Measurements from ENCODE around the gene RASGRP1. TPM values are rescaled to one million over a fixed set of nuclear protein-coding genes. Genes with fewer than 3 reads are reported as not detected.

The RASGRP1 gene
- total RNA-seq, 2 experiments from 2014 or later = 200 to 208 TPM

DNA sequence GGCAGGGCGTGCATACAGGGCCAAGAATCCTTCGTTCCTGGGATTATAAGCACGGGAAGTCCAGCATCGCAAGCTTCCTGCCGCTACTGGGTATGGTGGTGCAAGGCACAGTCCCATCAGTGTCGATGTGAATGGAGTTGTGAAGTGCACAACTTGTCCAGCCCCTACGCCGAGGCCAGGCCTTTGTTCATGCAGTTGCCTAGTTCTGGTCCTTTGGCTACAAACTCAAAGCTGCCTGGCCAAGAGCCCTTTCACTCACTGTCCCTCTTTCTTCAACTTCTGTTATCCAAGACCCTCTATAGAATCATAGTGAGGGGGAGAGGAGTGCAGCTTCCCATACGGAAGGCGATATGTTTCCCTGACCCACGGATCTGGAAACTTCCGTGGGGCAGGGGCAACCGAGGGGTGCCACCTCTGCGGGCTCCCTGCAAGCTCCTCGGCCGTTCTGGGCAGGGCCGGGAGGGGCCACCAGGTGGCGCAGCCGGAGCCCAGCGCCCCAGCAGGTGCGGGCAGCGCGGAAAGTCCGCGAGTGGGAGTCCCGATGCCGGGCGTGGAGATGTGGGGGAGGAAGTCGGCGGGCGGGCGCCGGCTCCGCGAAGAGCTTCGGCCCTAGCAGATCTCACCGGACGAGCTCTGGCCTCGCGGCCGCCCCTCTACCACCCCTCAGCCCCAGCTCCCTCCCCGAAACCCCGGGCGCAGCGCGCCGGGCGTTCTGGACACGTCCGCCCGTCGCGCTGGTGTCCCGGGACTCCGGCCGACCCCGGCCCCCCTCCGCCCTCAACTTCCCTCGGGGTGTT is 693 bp downstream of the RASGRP1 start:
- Mint-ChIP-seq H3K27me3 (no peaks in the 10 kb centered on the region), H3K36me3 (ENCODE audit: low read depth) (peaks cover 64% of the 10 kb centered on the region), H3K4me1 (peaks cover 52% of the 10 kb centered on the region), H3K4me3 (peak overlapping the region; percentile 92), H3K27ac (peak overlapping the region; percentile 92), H3K9me3 (peaks cover 9% of the 10 kb centered on the region)
- DNase-seq = peak; percentile 89
- ChIA-PET POLR2A (interaction anchor here (0.7 to 12.0 kb wide), 44 partner anchors 10 to 1061 kb away, joined by 3 to 1063 read pairs (median 6); partner anchors contain the start of gene FAM98B), CTCF (interaction anchor here (0.7 to 12.8 kb wide), 35 partner anchors 8 to 139 kb away, joined by 3 to 731 read pairs (median 6); partner anchors contain the start of gene FAM98B)

DNA sequence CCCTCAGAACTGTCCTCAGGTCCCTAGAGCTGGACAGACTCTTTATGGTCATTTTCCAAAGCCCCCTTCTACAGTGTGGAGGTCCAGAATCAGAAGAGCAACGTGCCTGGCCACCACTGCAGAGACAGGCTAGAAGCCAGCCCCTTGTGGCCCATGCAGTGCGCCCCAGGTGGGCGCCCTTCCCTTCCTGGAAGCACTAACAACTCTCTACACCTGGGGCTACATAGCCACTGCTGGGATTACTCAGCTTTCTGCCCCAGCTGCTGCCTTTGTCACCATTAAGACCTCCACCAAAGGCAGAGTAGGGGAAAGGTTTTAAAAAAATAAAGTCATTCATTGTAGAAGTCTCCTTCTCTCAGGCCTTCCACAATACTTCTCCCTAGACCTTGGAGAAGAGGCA is 2.3 kb downstream of the RASGRP1 start:
- CTCF ChIA-PET = interaction anchor here (1.2 to 12.8 kb wide), 6 partner anchors 16 to 130 kb away, joined by 3 to 731 read pairs (median 106); no protein-coding TSS in a partner anchor
- Mint-ChIP-seq H3K27me3 (no peaks in the 10 kb centered on the region), H3K36me3 (ENCODE audit: low read depth) (peaks cover 67% of the 10 kb centered on the region)

DNA sequence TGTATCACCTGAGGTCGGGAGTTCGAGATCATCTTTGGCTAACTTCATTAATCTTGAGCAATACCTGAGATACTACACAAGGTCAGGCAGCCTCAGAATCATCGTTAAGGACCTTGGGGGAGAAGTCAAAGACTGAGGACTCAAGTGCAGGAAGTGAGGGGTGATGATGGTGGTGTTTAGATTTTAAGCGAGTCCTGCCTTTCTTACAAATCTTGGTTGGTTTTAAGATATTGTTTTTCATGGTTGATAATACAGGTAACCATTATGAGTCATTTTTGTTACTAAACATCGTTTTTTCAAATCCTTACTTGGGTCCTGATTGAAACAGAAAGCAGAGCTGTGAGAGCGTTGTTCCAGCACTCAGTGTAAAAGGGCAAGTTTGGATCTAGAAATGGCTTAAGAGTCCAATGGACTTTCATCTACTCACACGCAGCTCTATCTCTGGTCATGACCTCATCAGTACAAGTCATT is 4.1 kb downstream of the RASGRP1 start:
- Mint-ChIP-seq H3K27me3 (no peaks in the 10 kb centered on the region), H3K4me1 (peaks cover 67% of the 10 kb centered on the region), H3K36me3 (ENCODE audit: low read depth) (peaks cover 85% of the 10 kb centered on the region), H3K4me3 (peak overlapping the region; percentile 92), H3K9me3 (no peaks in the 10 kb centered on the region), H3K27ac (peak overlapping the region; percentile 92)
- CTCF ChIA-PET = interaction anchor here (1.1 to 12.8 kb wide), 7 partner anchors 8 to 131 kb away, joined by 4 to 731 read pairs (median 7); partner anchors contain the start of gene FAM98B
- POLR2A ChIA-PET = interaction anchor here (0.8 to 12.0 kb wide), 16 partner anchors 7 to 131 kb away, joined by 3 to 1063 read pairs (median 4); partner anchors contain the start of gene FAM98B
- DNase-seq = no peak

More for the DNA sequence above, 2.3 kb downstream of the RASGRP1 start:
- POLR2A ChIA-PET = interaction anchor here (0.6 to 12.0 kb wide), 11 partner anchors 9 to 1063 kb away, joined by 3 to 1063 read pairs (median 73); no protein-coding TSS in a partner anchor
- Mint-ChIP-seq H3K27ac (peak overlapping the region; percentile 92), H3K4me1 (peaks cover 64% of the 10 kb centered on the region), H3K4me3 (peak overlapping the region; percentile 92), H3K9me3 (no peaks in the 10 kb centered on the region)
- no peak for DNase-seq

DNA sequence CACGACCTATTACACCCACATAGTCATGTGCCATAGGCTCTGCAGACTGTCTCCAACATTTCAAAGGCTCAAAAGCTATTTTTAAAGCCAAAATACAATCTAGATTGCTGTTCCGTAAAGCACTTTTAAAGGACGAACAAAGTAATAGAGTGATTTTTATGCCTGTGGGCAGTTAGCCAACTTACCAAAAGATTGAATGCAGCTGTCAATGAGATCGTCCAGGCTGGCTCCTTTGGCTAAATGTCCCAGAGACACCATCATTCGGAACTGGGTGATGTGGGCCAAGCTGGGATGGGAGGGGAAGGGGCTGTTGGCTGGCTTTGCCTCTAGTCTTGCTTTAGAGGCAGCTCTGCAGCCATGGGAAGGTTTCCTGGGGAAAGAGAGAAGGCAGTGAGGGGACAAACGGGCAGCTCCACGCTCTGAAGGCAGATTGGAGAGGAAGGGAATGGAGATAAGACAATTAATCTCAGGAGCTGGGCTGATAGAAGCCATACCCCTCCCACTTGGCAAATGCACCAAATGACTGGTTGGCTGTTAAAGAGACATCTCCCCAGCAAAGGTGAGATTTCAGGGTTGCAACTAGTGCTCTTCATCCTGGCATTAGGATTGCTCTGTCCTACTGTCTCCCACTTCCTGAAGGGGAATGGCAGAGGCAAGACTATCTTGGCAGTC is 4.8 kb downstream of the RASGRP1 start:
- no peaks in the 10 kb centered on the region for H3K27me3 Mint-ChIP-seq
- peak overlapping the region; percentile 92 for H3K4me3 Mint-ChIP-seq
- ChIA-PET CTCF (interaction anchor here (6.8 to 12.8 kb wide), 3 partner anchors 94 to 132 kb away, joined by 112 to 731 read pairs (median 224); no protein-coding TSS in a partner anchor), POLR2A (interaction anchor here (1.0 to 12.0 kb wide), 12 partner anchors 6 to 131 kb away, joined by 3 to 1063 read pairs (median 42); partner anchors contain the start of gene FAM98B)
- H3K4me1 Mint-ChIP-seq = peaks cover 69% of the 10 kb centered on the region
- DNase-seq = no peak
- H3K9me3 Mint-ChIP-seq = no peaks in the 10 kb centered on the region
- peaks cover 92% of the 10 kb centered on the region for H3K36me3 Mint-ChIP-seq (ENCODE audit: low read depth)
- H3K27ac Mint-ChIP-seq = peak overlapping the region; percentile 92

DNA sequence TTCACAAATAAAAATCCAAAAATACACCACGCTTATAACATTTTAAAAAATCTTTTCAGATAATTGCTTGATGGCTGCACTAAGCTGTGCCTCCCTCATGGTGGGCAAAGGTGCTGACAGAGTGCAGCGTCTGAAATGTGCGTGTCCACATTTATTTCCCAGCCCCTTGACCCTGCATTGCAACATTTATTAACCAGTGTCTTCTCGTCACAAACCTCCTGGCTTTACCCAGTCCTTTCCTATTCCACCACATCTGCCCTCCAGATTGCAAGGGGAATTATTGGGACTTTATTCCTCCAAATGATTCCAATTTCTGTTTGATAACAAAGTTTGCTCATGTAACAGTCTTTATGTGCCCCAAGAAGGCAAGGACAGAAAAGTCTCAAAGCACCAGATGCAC is 5.5 kb downstream of the RASGRP1 start:
- DNase-seq = no peak
- Mint-ChIP-seq H3K4me1 (peaks cover 75% of the 10 kb centered on the region), H3K36me3 (ENCODE audit: low read depth) (peaks cover 97% of the 10 kb centered on the region), H3K27ac (peak overlapping the region; percentile 92), H3K4me3 (peak overlapping the region; percentile 92), H3K27me3 (no peaks in the 10 kb centered on the region), H3K9me3 (no peaks in the 10 kb centered on the region)
- CTCF ChIA-PET = interaction anchor here (6.8 to 12.8 kb wide), 3 partner anchors 95 to 133 kb away, joined by 112 to 731 read pairs (median 224); no protein-coding TSS in a partner anchor
- POLR2A ChIA-PET = interaction anchor here (1.6 to 12.0 kb wide), 5 partner anchors 52 to 132 kb away, joined by 4 to 1063 read pairs (median 327); partner anchors contain the start of gene FAM98B

DNA sequence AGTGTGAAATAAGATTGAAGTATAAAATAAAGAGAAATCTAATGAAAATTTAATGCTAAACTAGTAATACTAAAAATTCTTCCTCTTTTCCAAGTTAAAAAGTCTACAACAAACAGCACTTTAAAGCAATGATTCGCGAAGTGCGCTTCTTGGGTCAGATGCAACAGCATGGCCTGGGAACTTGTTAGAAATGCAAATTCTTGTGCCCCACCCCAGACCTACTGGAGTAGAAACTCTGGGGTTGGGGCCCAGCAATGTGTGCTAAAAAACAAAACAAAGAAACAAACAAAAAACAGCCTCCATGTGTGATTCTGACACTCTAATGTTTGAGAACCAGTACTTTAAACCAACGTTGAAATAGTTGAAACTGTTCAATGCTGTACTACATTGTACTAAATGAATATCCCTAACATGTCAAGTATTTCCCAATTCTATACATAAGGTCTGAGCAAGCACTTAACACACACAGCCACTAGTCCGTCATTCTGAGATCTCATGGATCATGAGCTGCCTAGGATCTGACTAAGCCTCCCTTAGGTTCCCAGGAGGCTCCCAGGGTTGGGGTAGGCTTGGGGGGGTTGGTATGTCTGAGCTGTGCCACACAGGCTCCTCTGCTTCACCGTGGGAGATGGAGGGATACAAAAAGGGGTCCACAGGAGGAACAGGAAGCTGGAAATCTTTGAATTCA is 6.1 kb downstream of the RASGRP1 start:
- DNase-seq = no peak
- peaks cover 82% of the 10 kb centered on the region for H3K4me1 Mint-ChIP-seq
- ChIA-PET CTCF (interaction anchor here (6.8 to 12.8 kb wide), 3 partner anchors 95 to 133 kb away, joined by 112 to 731 read pairs (median 224); no protein-coding TSS in a partner anchor), POLR2A (interaction anchor here (9.0 to 12.0 kb wide), 4 partner anchors 53 to 133 kb away, joined by 243 to 1063 read pairs (median 411); no protein-coding TSS in a partner anchor)
- H3K27ac Mint-ChIP-seq = peak overlapping the region; percentile 92
- no peaks in the 10 kb centered on the region for H3K9me3 Mint-ChIP-seq
- peaks cover 99% of the 10 kb centered on the region for H3K36me3 Mint-ChIP-seq (ENCODE audit: low read depth)
- no peaks in the 10 kb centered on the region for H3K27me3 Mint-ChIP-seq
- peak overlapping the region; percentile 92 for H3K4me3 Mint-ChIP-seq

DNA sequence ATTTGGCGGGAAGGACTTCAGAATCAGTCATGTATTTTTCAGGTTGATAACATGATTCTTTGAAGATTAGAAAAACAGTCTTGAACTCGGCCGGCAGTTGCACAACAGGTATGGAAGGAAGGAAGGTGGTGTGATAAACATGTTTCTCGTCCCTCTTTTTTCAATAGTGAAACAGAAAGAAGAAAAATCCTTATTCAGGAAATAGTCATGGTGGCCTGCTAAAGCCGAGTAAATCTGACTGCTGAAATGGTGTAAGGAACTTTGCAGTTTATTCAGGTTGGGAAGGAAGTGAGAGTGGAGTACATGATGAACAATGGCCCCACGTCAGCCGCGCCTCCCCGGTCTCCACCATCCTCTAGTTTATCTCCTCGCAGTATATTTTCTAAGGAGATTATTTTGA is 6.7 kb downstream of the RASGRP1 start:
- CTCF ChIA-PET = interaction anchor here (1.0 to 3.2 kb wide), 3 partner anchors 125 to 133 kb away, joined by 3 to 22 read pairs (median 7); no protein-coding TSS in a partner anchor
- Mint-ChIP-seq H3K4me3 (peak overlapping the region; percentile 92), H3K4me1 (peaks cover 87% of the 10 kb centered on the region), H3K27me3 (no peaks in the 10 kb centered on the region), H3K9me3 (no peaks in the 10 kb centered on the region), H3K27ac (peak overlapping the region; percentile 92), H3K36me3 (ENCODE audit: low read depth) (peaks cover 99% of the 10 kb centered on the region)
- no peak for DNase-seq
- POLR2A ChIA-PET = interaction anchor here (1.0 to 7.3 kb wide), 7 partner anchors 9 to 130 kb away, joined by 3 to 45 read pairs (median 4); no protein-coding TSS in a partner anchor

DNA sequence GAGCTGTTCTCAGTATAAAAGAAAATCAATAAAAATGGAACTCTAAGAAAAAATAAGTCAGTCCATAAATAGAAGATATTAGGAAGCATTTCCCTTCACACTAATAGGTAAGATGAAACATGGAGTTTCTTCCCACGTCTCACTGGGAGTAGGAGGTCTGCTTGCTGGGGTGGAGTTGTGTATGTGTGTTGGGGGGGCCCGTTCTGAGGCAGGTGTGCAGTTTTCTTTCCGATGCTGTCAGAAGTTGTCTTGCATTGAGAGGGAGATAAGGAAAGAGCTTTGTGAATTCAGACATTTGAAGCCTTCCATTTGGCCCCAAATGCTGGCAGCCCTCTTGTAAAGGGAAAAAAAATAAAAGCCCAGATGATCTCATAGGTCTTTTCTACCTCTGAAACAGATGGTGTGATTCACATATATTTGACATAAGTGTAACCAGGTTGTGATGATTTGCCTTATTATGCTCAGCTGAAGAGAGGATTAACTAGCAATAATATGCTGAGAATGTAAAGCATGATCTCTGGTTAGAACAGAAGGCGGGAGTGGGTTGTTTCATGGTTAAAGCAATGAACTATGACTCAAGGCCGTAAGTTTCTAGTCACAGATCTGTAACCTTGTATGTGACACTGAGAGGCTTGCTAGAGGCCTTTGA is 8.8 kb downstream of the RASGRP1 start:
- peak overlapping the region; percentile 92 for H3K4me3 Mint-ChIP-seq
- peak overlapping the region; percentile 92 for H3K27ac Mint-ChIP-seq
- H3K4me1 Mint-ChIP-seq = peaks cover 95% of the 10 kb centered on the region
- ChIA-PET POLR2A (interaction anchor here (0.6 to 7.3 kb wide), 12 partner anchors 7 to 143 kb away, joined by 3 to 73 read pairs (median 6); partner anchors contain the start of gene RASGRP1), CTCF (interaction anchor here (1.0 to 5.7 kb wide), 4 partner anchors 8 to 143 kb away, joined by 5 to 34 read pairs (median 16); partner anchors contain the start of gene RASGRP1)
- H3K27me3 Mint-ChIP-seq = no peaks in the 10 kb centered on the region
- no peak for DNase-seq
- H3K36me3 Mint-ChIP-seq (ENCODE audit: low read depth) = peaks cover 94% of the 10 kb centered on the region
- no peaks in the 10 kb centered on the region for H3K9me3 Mint-ChIP-seq

DNA sequence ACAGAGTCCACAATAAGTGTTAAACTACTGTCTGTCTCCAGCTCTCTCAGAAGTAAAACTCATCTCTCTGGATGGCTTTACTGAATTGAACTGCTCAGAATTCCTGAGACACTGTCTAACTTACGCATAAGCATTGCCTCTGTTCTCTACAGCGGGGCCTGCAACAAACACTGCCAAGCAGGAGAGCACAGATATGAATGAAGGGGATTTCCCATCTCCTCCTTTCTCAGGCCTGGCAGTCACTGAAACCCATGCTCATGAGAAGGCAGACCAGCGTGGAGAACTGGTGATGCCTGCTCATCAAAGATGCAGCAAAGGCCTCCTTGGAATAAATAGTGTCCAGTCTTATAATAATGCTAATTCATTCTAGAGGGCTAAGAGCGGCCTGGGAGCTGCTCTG is 10.3 kb downstream of the RASGRP1 start:
- Mint-ChIP-seq H3K4me3 (no peak overlapping the region), H3K36me3 (ENCODE audit: low read depth) (peaks cover 88% of the 10 kb centered on the region), H3K27ac (peak overlapping the region; percentile 92), H3K4me1 (peaks cover 88% of the 10 kb centered on the region), H3K27me3 (no peaks in the 10 kb centered on the region), H3K9me3 (no peaks in the 10 kb centered on the region)
- ChIA-PET POLR2A (interaction anchor here (0.7 to 7.3 kb wide), 14 partner anchors 8 to 145 kb away, joined by 3 to 73 read pairs (median 4); partner anchors contain the start of gene RASGRP1), CTCF (interaction anchor here (0.9 to 5.7 kb wide), 4 partner anchors 10 to 146 kb away, joined by 6 to 36 read pairs (median 28); partner anchors contain the start of gene RASGRP1)
- no peak for DNase-seq

DNA sequence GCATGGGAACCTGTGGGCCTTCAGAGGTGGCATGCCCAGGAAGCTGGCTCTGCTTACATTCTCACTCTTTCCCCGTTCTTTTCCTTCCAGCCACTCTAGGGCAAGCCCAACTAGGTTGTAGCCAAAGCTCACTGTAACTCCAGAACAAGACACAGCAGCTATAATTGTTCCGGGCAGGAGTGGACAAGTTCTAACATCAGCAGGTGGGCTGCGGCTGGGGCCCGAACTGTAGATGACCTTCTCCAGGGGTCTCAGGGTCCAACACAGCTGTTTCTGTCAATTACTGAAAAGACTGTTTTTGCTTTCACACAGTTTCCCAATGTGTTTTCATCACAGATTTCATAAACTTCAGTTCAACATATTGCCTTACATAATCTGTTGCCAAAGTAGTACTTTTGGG is 11.5 kb downstream of the RASGRP1 start:
- peak overlapping the region; percentile 35 for H3K4me3 Mint-ChIP-seq
- peak overlapping the region; percentile 44 for H3K27ac Mint-ChIP-seq
- no peaks in the 10 kb centered on the region for H3K9me3 Mint-ChIP-seq
- POLR2A ChIA-PET = interaction anchor here (1.0 to 7.3 kb wide), 12 partner anchors 9 to 146 kb away, joined by 3 to 73 read pairs (median 8); partner anchors contain the start of genes FAM98B and RASGRP1
- peaks cover 88% of the 10 kb centered on the region for H3K36me3 Mint-ChIP-seq (ENCODE audit: low read depth)
- H3K27me3 Mint-ChIP-seq = no peaks in the 10 kb centered on the region
- CTCF ChIA-PET = interaction anchor here (0.8 to 5.7 kb wide), 8 partner anchors 11 to 143 kb away, joined by 3 to 36 read pairs (median 4); partner anchors contain the start of gene RASGRP1
- H3K4me1 Mint-ChIP-seq = peaks cover 87% of the 10 kb centered on the region
- DNase-seq = no peak
